ENCODE measurements around the gene DEFB114.

DNA sequence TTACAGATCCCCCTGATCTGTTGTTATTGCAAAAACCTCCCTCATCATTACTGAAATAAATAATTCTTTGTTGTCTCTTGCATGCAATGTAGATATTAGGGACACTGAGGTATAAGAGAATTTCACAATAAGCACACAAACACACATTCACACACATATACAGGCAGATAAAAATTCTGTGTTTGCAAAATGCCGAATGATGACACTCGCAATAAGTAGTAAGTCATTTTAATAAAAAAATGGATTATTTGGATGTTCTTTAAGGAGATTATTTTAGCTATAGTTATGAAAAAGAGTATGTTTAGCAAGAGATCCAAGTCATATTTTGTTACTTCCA lies 13.6 kb downstream of the DEFB114 start:
- TF ChIP-seq JUND (CRISPR knock-in tag; IDR thresholded peaks at IDR 0.05) (no peak), MEIS1 (CRISPR knock-in tag; IDR thresholded peaks at IDR 0.05; ENCODE audit: borderline replicate concordance) (no peak)
- TF ChIP-seq, protein P1, sequence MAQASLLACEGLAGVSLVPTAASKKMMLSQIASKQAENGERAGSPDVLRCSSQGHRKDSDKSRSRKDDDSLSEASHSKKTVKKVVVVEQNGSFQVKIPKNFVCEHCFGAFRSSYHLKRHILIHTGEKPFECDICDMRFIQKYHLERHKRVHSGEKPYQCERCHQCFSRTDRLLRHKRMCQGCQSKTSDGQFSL (CRISPR knock-in tag; IDR thresholded peaks at IDR 0.05) = no peak
- TF ChIP-seq, protein P2, sequence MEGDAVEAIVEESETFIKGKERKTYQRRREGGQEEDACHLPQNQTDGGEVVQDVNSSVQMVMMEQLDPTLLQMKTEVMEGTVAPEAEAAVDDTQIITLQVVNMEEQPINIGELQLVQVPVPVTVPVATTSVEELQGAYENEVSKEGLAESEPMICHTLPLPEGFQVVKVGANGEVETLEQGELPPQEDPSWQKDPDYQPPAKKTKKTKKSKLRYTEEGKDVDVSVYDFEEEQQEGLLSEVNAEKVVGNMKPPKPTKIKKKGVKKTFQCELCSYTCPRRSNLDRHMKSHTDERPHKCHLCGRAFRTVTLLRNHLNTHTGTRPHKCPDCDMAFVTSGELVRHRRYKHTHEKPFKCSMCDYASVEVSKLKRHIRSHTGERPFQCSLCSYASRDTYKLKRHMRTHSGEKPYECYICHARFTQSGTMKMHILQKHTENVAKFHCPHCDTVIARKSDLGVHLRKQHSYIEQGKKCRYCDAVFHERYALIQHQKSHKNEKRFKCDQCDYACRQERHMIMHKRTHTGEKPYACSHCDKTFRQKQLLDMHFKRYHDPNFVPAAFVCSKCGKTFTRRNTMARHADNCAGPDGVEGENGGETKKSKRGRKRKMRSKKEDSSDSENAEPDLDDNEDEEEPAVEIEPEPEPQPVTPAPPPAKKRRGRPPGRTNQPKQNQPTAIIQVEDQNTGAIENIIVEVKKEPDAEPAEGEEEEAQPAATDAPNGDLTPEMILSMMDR (CRISPR knock-in tag; IDR thresholded peaks at IDR 0.05) = no peak
